Right renal pelvis (tissue), 4 donors: ENCODE data around the gene RRAD. TPM values are rescaled to one million over a fixed set of nuclear protein-coding genes. Genes with fewer than 3 reads are reported as not detected.
A peak's percentile ranks its signal among the peaks of the same experiment; 100 is the strongest.
"Not testable (repeated sequence)": the region's sequence is repeated elsewhere in the genome, so short reads cannot be mapped to it uniquely, and the experiment has no call there.

Source experiments
- DNase-seq, 4 donors: peaks; one replicate each; pipeline ENCODE4 v3.0.0-alpha.2; 2013; ENCODE audit warnings: low read depth in 4 of 4, low spot score in 3 of 4, missing footprints in 1 of 4
- polyA plus RNA-seq, 4 donors: library from polyadenylated mRNA; unstranded; fragments of 120-200 nt; gene quantifications; one replicate each; pipeline ENCODE4 v1.2.1, GENCODE V29; 2013; ENCODE audit not compliant: insufficient read length in 4 of 4

The RRAD gene
- polyA plus RNA-seq, 4 donors = 2.0 to 3.9 (median 2.8) TPM

DNA sequence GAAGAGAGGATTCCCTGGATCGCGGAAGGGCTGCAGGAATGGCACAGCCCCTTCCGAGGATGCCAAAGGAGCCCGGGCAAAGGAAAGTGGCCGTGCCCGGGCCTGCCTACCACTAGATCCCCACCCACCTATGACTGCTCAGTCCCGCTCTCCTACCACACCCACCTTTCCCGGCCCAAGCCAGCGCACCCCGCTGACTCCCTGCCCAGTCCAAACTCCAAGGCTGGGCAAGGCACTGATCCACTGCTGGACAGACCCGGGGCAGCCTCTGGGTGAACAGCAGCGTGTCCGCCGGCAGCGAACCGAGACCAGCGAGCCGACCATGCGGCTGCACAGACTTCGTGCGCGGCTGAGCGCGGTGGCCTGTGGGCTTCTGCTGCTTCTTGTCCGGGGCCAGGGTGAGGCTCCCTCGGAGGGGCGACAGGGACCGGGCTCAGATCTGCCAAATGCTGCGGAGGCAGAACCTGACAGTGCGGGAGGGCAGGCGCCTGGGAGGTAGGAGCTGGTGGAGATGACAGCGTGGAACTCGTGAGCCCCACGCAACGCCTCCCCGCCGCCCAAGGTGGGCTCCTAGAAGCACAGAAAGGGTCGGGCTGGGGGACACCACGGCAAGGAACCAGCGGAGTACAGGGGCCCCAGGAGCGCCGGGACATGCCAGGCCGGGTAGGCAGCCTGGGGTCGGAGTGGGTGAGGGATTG lies 10.1 kb upstream of the RRAD start, which contains the start of gene CES2:
Gene CES2 (plus strand): TSS at position 203 of the 698 bp plus-strand sequence. CDS start 120 bp downstream, at position 323.
- no peak for DNase-seq

DNA sequence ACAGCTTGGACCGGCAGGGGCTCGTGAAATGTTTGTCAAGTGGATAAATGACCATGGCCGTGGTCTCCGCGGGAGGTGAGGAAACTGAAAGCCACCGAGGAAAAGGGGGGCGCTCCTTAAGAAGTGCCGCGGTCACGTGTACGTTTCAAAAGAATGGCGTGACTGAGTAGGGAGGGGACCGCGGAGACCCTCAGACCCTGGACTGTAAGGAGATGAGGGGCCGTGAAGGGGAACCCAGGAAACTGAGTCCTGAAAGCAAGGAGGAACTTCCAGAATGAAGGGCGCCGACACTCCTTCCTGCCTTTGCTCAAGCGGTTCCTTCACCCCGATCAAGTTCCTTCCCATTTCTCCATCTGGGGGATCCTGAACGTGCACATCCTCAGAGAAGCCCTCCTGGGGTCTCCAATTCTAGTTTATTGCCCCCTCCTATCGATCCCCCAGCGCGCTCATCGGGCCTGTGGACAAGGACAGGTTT lies 9.5 kb upstream of the RRAD start:
- not testable (repeated sequence) for DNase-seq

DNA sequence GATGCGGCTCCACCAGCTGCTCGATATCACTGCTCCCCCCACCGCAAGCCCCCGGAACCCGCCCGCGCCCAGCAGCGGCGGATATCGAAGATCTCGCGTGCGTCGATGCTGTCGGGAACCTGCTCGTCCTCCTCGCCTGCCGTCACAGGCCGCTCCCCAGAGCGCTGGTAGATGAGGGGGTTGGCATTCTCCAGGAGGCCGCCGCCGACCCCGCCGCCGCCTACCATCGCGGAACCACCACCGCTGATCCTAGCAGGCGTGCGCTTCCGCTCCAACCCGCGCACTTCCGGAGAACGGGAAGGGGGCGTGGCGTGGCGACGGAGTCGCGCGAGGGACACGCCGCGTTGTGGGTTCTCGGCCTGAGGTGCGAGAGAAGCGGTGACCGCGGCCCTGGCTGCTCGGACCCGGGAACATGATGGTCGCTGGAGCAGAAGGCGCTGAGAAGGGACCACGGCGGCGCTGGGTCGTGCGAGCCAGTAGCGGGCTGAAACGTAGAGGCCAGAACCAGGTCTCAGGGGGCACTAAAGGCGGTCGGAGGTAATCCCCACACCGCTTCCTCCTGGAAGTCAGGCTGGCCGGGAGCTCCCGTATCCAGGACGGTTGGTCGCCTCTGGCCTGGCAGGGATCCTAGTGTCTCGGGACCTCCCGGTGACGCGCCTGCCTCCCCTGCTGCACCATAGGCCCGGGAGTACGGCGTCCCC lies 9.0 kb upstream of the RRAD start, which contains the start of gene CIAO2B:
Gene CIAO2B (minus strand): TSS at position 265 of the 701 bp plus-strand sequence. CDS start 38 bp downstream, at position 227.
- peak; percentile 73 to 84 (median 77) for DNase-seq

DNA sequence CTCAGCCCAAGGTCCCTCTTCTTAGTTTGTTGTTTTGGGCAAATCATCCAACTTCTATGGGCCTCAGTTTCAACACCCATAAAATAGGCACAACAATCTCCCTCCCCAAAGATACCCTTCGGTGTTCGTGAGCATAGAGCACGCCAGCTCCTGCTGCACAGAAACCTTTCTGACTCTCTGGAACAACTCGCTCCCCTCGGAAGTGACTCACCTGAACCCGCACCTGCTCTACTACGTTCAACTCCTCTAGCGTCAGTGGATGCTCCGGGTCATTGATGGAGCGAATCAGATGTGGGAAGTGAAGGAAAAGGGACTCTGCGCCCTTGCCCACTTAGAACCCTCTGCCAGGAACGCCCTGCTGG lies 8.4 kb upstream of the RRAD start:
- no peak for DNase-seq

DNA sequence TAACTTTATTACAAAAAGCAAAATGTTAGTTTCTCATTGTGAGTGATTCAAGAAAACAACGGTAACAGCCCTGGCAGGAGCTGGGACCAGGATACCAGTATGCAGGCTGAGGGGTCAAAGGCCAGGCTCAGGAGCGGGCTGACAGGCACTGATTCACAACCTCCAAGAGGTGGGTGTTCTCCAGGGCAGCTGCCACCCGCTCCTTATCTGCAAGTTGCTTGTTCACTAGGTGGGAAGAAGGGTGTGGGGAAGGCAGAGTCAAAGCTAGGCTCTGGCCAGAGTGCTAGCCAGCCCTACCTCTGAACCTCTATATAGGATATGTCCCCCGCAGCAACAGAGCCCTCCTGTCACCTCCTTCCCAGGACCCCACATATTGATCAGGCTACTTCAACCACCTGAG lies 6.7 kb upstream of the RRAD start:
- DNase-seq = no peak

DNA sequence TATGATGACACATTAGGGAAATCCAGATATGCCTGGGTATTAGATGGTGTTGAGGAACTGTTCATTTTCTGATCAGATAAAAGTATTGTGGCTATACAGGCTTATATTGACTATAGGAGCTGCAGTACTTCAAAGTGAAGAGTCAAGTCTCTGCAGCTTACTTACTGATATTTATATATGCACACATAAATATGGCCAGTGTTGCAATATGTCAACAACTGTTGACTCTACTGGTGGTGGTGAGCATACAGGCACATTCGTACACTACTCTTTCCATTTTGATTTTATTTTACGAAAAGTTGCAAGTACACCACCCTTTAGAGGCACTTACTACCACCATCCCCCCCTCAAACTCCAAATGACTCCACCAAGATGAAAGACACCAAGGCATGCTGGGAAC lies 6.3 kb upstream of the RRAD start:
- no peak for DNase-seq

DNA sequence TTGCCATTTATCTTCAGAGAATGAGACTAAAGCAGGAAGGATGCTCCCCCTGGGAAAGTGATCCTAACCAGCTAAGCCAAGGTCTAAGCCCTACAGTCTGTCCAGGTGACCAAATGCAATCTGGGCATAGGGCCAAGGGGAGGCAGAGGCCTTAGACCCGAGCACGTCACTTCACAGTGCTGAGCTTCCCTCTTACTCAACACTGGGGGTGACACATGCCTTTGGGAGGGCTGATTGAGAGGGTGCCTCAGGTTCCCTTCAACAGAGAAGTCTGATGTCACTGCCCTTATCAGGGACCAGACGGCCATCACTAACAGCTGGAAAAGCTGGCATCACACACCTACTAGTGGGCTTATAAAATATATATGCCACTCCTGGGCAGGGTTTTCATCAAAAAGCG lies 4.9 kb upstream of the RRAD start:
- DNase-seq = no peak

DNA sequence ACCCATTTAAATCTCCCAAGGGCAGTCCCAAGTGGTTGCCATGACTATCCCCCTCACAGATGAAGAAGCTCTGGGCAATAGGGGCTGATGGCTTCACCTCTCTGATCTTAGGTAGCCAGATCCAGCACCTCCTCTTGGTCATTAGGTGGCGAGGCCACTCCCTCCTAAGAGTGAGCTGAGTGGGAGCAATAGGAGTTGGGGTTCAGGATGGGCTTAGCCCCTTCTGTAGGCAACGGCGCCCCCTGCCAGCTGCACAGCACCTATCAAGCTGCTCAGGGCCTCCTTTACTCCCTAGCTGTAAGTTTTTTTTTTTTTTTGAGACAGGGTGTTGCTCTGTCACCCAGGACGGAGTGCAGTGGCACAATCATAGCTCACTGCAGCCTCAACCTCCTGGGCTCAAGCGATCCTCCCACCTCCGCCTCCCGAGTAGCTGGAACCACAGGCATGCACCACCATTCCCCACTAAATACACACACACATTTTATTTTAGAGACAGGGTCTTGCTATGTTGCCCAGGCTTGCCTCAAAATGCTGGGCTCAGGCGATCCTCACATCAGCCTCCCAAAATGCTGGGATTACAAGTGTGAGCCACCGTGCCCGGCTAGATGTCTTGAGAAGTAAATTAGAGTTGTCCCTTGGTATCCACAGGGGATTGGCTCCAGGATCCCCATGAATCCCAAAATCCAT lies 3.5 kb upstream of the RRAD start:
- no peak for DNase-seq

DNA sequence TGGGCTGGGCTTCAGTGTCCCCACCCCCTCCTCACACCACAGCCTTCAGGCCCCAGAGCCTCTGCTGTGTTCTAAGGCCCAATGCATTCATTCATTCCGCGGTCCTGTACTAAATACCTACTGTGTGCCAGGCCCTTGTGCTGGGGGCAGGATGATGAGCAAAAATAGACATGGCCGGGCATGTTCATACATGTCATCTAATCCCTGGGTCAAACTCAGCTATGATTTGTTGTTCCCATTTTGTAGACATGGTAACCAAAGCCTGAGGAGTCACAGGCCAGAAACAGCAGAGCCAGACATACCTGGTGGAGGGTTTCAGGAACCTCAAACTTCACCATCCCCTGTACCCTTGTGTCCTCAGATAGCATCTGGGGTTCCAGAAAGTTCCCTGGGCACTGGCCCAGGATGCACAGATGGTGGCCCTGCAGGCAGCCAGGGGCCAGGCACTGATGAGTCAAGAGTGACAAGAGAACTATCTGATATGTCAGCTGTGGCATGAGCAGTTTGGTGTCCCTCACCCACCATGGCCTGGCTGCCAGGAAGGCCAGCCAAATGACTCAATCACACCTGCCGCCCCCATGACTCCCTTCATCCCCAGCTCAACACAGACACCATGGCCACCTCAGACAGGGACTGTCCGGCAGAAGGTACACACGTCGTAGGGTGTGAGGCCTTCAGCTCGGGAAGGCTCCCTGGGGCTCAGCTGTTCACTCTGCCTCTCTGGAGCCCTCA lies 2.7 kb upstream of the RRAD start:
- DNase-seq = no peak

DNA sequence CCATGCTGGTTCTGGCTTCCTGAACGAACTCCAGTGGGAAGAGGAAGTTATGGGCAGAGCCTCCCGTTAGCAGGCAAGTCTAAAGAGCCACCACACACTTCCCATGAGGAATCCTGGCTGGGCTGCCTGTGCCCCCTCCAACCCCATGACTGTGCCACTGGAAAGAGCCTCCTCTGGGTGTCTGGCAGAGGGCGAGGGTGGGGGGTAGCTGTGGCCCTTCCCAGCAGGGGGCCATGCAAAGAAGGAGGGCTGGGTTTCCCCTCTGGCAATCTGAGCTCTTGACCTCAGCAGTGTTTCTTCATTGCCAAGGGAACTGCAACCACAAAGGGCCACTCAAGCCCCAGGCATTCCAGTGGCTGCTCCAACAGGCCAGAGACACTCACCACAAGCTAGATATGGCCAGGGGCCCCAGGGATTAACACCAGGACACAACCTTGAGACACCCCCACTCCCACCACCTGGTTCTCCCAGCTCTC lies 1.7 kb upstream of the RRAD start:
- DNase-seq = no peak

DNA sequence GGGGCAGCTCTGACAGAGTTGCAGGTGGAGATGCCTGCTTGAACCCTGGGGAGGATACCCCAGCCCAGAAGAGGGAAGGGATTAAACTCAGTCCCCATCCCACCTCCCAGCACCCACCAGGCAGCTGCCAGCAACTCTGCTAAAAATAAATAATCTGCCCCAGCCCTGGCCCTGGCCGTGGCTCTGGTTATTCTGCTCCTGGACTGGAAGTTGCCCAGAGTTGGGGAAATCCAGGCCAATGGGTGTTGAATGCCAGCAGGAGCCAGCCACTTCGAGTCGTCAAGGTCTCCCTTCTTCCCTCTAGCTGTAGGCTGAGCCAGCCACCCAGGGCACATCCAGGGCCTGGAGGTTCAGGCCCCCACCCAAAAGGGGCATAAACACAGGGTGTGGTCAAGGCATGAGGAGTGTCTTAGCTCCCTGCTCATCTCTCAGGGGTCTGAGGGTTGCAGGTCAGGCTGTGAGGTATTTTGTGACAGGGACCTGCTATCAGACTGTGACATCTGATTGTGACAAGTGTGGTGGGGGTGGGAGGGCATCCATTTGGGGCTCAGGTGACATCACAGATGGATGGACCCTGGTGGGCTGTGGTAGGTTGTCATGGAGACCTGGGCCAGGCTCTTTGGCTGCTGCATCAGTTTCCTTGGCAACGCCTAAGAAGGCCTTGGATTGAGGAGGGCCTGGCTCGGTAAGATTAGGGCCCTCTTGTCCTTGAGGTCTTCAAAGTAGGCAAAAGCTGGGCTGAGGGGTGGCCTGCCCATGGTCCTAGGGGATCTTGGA lies 1.0 kb upstream of the RRAD start:
- no peak for DNase-seq

DNA sequence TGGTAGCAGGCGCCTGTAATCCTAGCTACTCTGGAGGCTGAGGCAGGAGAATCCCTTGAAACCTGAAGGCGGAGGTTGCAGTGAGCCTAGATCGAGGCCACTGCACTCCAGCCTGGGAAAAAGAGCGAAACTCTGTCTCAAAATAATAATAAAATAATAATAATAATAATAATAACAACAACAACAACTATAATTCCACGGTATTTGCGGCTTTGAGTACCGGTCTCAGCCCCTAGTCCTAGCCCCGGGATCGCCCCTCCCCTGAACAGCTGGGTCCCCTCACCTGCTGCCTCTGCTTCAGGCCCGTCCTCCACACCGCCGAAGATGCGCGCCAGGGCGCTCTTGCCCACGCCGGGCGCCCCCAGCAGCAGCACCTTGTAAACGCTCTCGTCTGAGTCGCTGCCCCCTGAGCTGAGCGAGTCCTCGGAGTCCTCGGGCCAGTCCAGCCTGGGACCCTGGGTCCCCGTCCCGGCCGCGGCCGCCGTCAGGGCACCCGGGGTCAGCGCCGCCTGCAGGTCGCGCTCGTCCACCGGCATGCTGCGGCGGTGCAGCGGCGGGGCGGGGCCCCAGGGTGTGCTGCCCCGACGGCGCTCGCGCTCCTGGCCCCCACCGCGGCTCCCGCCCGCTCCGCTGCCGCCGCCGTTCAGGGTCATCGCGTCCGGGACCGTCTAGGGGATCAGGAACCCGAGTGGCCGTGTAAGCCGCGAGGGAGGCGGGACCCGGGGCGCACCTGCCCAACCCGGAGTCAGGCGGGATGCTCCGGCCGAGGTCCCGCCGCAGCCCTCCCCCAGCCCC lies 611 bp downstream of the RRAD start:
- no peak for DNase-seq

DNA sequence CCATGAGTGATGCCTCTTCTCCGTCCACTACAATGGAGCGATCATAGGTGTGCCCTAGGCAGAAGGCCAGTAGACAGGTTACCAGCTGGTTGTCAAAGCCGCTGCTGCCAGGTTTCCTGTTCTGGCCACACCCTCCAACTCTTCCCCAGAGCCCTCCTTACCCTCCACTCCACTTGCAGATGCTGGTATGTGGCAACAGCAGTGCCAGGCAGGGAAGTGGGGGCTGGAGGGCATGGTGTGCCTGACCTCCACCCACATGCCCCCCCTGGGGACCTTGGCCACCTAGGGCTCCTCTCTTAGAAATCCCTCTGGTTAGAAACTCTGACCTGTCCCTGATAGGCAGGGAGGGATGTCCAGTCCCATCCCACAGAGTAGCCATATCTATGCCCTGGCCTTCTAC lies 1.5 kb downstream of the RRAD start:
- DNase-seq = no peak

DNA sequence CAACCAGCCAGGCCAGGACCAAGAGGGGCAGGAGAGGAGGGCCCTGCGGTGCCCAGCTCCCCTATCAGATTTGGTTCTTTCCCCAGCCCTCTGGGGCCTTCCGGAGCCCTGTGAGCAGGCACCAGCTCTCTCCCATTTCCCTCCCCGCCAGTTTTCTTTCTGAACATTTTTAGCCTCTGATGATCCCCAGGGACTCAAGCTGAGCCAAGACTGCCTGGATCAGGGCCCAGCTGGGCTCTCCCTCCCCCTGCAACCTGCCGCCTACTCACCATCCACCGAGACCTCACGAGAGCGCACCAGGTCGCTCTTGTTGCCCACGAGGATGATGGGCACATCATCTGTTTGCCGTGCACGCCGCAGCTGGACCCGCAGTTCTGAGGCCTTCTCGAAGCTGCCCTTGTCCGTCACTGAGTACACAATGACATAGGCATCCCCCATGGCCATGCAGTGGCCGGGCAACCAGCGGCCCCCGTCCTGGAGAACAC lies 2.0 kb downstream of the RRAD start:
- no peak for DNase-seq

DNA sequence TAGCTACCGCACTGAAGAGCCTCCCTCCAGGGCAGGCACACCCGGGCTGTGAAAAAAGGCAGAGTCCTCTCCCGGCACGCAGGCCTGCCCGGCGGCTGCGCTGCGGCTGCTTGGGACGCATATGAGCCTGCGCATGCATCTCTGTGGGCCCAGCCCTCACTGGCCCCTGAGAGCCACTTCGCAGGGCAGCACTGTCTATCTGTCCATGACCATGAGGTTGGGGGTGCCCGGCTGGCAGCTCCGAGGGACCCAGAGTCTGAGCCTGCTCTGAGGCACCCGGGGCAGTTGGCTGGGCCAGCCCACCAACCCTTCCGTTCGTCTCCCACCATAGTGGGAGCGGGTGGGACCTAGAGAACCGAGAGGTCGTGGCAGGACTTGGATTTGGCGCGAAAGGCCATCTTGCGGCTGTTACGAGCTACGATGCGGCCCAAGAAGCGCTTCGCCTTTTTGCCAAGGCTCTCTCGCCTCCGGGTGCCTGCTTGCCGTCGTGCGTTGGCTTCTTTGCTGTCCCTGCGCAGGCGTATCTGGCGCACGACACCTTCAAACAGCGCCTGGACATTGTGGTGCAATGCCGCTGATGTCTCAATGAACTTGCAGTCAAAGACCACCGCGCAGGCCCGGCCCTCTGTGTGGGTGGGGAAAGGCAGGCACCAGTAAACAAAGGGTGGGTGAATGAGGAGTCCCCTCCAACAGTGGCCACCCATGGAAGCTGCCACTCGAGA lies 3.4 kb downstream of the RRAD start:
- no peak for DNase-seq

DNA sequence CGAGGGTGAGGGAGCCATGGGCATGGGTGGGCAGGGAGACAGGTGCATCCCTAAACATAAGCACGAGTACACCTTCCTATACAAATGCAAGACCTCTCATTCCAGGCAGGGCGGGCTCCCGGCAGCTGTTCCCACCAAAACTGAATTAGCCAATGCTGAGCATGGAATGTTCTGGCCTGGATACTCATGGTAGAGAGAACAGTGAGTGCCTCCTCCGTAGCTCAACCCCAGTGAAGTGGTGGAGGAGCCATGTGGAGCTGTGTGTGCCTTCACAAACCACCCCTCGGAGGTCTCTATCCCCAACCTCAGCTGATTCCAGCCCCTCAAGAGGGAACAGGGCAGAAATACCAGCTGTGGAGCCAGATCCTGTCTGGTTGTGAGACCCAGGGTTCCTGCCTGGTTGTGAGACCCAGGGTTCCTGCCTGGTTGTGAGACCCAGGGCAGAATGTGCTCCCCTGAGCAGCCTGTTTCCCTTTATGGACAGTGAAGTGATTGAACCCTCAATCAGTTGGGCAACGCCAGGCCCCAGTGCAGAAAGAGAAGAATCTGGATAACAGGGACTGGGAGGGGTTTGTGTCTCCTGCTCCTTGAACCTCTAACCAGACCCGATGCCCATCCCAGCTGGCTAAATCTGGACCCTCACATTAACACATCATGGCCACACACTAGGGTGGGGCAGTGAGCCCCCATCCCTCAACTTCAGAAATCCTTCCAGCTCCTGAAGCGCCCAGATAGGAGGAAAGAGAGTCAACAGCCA lies 4.2 kb downstream of the RRAD start:
- DNase-seq = no peak

DNA sequence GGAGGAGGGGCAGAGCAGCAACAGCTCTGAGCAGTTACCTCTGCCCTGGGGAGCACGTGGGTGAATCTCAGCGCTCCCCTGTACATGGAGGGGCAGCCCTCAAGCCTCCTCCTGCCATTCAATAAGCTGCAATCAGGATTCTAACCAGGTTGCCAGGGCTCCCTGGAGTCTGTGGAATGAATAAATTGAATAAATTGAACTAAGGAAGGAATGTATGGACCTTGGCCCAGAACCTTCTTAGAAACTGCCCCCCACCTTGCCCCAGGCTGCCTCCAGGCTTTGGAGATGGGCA lies 5.1 kb downstream of the RRAD start:
- DNase-seq = no peak
